ENCODE results near the gene VWC2L. TPM values are rescaled to one million over a fixed set of nuclear protein-coding genes. Genes with fewer than 3 reads are reported as not detected.

The VWC2L gene
- total RNA-seq, 1 experiment from 2014 or later = not detected

DNA sequence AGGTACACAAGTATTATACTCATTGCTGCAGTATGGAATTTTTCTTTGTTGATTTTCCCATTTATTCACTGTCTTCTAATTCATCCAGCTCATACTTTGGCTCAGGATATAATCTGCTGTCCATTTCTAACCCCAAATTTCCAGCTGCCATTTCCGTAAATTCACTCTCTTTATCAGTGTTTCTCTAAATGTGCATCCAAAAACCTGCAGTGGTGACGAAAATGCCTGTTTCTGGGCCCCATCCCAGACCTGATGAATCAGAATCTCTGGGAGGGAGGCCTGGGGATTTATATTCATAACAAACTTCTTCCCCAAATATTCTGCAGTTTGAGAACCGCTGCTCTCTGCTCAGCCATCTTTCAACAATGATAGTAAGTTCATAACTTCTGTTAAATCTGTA, 86.6 kb downstream of the VWC2L start:
- CTCF ChIA-PET = no interaction called here
- intact Hi-C loops (cut with micrococcal nuclease; ENCODE audit: unreplicated experiment) = no loop called here
- TF ChIP-seq, protein P1, sequence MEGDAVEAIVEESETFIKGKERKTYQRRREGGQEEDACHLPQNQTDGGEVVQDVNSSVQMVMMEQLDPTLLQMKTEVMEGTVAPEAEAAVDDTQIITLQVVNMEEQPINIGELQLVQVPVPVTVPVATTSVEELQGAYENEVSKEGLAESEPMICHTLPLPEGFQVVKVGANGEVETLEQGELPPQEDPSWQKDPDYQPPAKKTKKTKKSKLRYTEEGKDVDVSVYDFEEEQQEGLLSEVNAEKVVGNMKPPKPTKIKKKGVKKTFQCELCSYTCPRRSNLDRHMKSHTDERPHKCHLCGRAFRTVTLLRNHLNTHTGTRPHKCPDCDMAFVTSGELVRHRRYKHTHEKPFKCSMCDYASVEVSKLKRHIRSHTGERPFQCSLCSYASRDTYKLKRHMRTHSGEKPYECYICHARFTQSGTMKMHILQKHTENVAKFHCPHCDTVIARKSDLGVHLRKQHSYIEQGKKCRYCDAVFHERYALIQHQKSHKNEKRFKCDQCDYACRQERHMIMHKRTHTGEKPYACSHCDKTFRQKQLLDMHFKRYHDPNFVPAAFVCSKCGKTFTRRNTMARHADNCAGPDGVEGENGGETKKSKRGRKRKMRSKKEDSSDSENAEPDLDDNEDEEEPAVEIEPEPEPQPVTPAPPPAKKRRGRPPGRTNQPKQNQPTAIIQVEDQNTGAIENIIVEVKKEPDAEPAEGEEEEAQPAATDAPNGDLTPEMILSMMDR (IDR thresholded peaks at IDR 0.05; ENCODE audit: insufficient read depth in 1 of 2, low read depth in 1 of 2, low read length in 1 of 2, severe bottlenecking in 1 of 2, unreplicated experiment in 1 of 2) = no peak

DNA sequence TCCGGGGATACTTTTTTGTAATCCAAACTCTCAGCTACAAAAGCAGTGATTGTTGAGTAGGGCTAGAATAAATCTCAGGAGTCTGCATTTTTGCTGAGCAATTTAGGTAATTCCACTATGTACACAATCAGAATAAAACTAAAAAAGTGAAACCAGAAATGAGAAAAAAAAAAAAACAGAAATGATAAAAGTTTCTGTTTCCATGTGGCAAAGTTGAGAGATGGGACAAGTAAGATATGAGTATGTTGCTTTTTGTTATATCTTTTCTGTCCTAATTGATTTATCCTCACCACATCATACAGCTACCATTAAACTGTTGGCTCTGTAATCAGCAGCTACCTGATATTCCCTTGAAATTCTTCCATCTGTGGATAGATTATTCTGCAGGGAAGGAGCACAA, 92.7 kb downstream of the VWC2L start:
- intact Hi-C loops (cut with micrococcal nuclease; ENCODE audit: unreplicated experiment) = no loop called here
- CTCF ChIA-PET = no interaction called here
- no peak overlapping the region for H3K27ac Mint-ChIP-seq (ENCODE audit: unreplicated experiment)
- Histone ChIP-seq H3K36me3 (ENCODE audit: control insufficient read depth, insufficient read depth, low read length) (no peaks in the 10 kb centered on the region), H3K4me1 (no peaks in the 10 kb centered on the region), H3K27me3 (replicated peaks; ENCODE audit: control insufficient read depth, insufficient read depth, low read length) (no peaks in the 10 kb centered on the region), H3K4me3 (ENCODE audit: low read depth, low read length) (no peak overlapping the region), H3K9me3 (no peaks in the 10 kb centered on the region)
- no TSS peak for BruUV-seq (replicated peaks)
- H3K9me3 Mint-ChIP-seq (ENCODE audit: unreplicated experiment) = no peaks in the 10 kb centered on the region
- peaks cover 4% of the 10 kb centered on the region for H3K27me3 Mint-ChIP-seq (ENCODE audit: insufficient read depth, unreplicated experiment)
- POLR2A ChIA-PET = no interaction called here
- no peak overlapping the region for H3K4me3 Mint-ChIP-seq (ENCODE audit: unreplicated experiment)
- H3K36me3 Mint-ChIP-seq (ENCODE audit: insufficient read depth, unreplicated experiment) = no peaks in the 10 kb centered on the region
- DNase-seq = no peak
- TF ChIP-seq, protein P1 (IDR thresholded peaks at IDR 0.05; ENCODE audit: insufficient read depth in 1 of 2, low read depth in 1 of 2, low read length in 1 of 2, severe bottlenecking in 1 of 2, unreplicated experiment in 1 of 2) = no peak
- H3K4me1 Mint-ChIP-seq (ENCODE audit: low read depth, unreplicated experiment) = no peaks in the 10 kb centered on the region

More for the DNA sequence above, 86.6 kb downstream of the VWC2L start:
- Mint-ChIP-seq H3K36me3 (ENCODE audit: insufficient read depth, unreplicated experiment) (no peaks in the 10 kb centered on the region), H3K9me3 (ENCODE audit: unreplicated experiment) (peaks cover 2% of the 10 kb centered on the region), H3K27me3 (ENCODE audit: insufficient read depth, unreplicated experiment) (no peaks in the 10 kb centered on the region), H3K27ac (ENCODE audit: unreplicated experiment) (no peak overlapping the region), H3K4me3 (ENCODE audit: unreplicated experiment) (no peak overlapping the region), H3K4me1 (ENCODE audit: low read depth, unreplicated experiment) (no peaks in the 10 kb centered on the region)
- Histone ChIP-seq H3K4me3 (ENCODE audit: low read depth, low read length) (no peak overlapping the region), H3K4me1 (no peaks in the 10 kb centered on the region), H3K9me3 (no peaks in the 10 kb centered on the region), H3K27me3 (replicated peaks; ENCODE audit: control insufficient read depth, insufficient read depth, low read length) (no peaks in the 10 kb centered on the region), H3K36me3 (ENCODE audit: control insufficient read depth, insufficient read depth, low read length) (no peaks in the 10 kb centered on the region)
- no peak for DNase-seq
- BruUV-seq (replicated peaks) = no TSS peak
- POLR2A ChIA-PET = no interaction called here

DNA sequence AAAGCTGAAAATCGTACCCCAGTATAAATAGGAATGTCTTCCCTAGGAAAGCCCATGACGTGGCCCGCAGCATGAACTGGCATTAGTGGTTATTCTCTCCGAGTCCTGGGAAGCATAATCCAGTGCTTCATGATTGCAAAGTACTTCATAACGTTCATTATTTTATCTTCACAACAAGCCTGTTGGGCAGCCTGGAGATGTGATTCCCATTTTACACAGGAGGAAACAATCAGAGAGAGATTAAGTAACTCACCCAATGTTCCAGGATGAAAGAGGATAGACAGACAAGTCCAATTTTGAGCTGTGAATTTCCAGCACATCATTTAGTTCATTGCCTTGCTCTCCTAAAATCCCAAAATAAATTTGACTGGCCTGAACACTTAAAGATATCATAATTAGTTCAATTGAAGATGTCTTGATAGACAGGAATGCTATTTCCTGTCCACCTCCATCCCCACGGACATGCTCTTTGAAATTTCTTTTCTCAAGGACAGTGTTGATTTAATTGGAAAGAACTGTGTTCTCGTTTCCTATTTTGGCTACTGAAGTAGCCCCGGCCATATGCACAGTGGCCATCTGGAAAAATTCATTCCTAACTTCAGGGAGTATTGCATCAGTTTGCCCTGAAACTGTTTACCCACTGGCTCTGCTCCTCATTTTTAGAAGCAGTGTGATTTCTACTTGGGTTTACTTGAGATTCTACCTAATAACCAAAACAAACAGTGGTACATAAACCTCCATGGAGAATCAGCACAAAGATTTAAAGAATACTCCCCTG, 93.9 kb downstream of the VWC2L start:
- H3K4me3 Mint-ChIP-seq (ENCODE audit: unreplicated experiment) = no peak overlapping the region
- ChIA-PET CTCF (no interaction called here), POLR2A (no interaction called here)
- no peak for DNase-seq
- BruUV-seq (replicated peaks) = no TSS peak
- no peaks in the 10 kb centered on the region for H3K36me3 ChIP-seq (ENCODE audit: control insufficient read depth, insufficient read depth, low read length)
- H3K27me3 ChIP-seq (replicated peaks; ENCODE audit: control insufficient read depth, insufficient read depth, low read length) = no peaks in the 10 kb centered on the region
- no peaks in the 10 kb centered on the region for H3K9me3 Mint-ChIP-seq (ENCODE audit: unreplicated experiment)
- no peaks in the 10 kb centered on the region for H3K36me3 Mint-ChIP-seq (ENCODE audit: insufficient read depth, unreplicated experiment)
- intact Hi-C loops (cut with micrococcal nuclease; ENCODE audit: unreplicated experiment) = no loop called here
- H3K4me1 ChIP-seq = no peaks in the 10 kb centered on the region
- no peak overlapping the region for H3K27ac Mint-ChIP-seq (ENCODE audit: unreplicated experiment)
- no peaks in the 10 kb centered on the region for H3K9me3 ChIP-seq
- TF ChIP-seq, protein P1 (IDR thresholded peaks at IDR 0.05; ENCODE audit: insufficient read depth in 1 of 2, low read depth in 1 of 2, low read length in 1 of 2, severe bottlenecking in 1 of 2, unreplicated experiment in 1 of 2) = no peak
- H3K27me3 Mint-ChIP-seq (ENCODE audit: insufficient read depth, unreplicated experiment) = peaks cover 4% of the 10 kb centered on the region
- H3K4me3 ChIP-seq (ENCODE audit: low read depth, low read length) = no peak overlapping the region
- H3K4me1 Mint-ChIP-seq (ENCODE audit: low read depth, unreplicated experiment) = no peaks in the 10 kb centered on the region
